ENCODE data around the gene CTNND2.

DNA sequence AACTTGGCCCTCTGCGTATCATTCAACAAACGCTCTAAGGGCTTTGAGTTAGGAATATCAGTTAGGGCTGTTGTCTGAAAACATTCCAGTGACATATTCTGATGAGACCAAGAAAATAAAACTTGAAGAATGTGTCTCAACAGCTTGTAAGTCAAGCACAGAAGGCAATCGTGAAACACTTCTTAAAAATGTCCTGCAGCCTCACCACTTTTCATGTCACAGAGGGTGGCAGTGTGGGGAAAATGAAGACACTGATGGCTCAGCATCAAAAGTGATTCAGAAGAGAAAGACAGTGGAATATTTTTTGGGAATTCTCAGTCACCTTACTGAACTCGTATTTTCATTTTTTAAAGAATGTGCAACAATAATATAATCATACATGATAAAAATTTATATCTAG is 247.3 kb downstream of the CTNND2 start:
- TF ChIP-seq, protein P1, sequence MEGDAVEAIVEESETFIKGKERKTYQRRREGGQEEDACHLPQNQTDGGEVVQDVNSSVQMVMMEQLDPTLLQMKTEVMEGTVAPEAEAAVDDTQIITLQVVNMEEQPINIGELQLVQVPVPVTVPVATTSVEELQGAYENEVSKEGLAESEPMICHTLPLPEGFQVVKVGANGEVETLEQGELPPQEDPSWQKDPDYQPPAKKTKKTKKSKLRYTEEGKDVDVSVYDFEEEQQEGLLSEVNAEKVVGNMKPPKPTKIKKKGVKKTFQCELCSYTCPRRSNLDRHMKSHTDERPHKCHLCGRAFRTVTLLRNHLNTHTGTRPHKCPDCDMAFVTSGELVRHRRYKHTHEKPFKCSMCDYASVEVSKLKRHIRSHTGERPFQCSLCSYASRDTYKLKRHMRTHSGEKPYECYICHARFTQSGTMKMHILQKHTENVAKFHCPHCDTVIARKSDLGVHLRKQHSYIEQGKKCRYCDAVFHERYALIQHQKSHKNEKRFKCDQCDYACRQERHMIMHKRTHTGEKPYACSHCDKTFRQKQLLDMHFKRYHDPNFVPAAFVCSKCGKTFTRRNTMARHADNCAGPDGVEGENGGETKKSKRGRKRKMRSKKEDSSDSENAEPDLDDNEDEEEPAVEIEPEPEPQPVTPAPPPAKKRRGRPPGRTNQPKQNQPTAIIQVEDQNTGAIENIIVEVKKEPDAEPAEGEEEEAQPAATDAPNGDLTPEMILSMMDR (tag by site-specific recombination; IDR thresholded peaks at IDR 0.05), result no peak
- TF ChIP-seq, protein P2, sequence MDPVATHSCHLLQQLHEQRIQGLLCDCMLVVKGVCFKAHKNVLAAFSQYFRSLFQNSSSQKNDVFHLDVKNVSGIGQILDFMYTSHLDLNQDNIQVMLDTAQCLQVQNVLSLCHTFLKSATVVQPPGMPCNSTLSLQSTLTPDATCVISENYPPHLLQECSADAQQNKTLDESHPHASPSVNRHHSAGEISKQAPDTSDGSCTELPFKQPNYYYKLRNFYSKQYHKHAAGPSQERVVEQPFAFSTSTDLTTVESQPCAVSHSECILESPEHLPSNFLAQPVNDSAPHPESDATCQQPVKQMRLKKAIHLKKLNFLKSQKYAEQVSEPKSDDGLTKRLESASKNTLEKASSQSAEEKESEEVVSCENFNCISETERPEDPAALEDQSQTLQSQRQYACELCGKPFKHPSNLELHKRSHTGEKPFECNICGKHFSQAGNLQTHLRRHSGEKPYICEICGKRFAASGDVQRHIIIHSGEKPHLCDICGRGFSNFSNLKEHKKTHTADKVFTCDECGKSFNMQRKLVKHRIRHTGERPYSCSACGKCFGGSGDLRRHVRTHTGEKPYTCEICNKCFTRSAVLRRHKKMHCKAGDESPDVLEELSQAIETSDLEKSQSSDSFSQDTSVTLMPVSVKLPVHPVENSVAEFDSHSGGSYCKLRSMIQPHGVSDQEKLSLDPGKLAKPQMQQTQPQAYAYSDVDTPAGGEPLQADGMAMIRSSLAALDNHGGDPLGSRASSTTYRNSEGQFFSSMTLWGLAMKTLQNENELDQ (tag by site-specific recombination; IDR thresholded peaks at IDR 0.05; ENCODE audit: low read depth), result no peak
- TF ChIP-seq, protein P3, sequence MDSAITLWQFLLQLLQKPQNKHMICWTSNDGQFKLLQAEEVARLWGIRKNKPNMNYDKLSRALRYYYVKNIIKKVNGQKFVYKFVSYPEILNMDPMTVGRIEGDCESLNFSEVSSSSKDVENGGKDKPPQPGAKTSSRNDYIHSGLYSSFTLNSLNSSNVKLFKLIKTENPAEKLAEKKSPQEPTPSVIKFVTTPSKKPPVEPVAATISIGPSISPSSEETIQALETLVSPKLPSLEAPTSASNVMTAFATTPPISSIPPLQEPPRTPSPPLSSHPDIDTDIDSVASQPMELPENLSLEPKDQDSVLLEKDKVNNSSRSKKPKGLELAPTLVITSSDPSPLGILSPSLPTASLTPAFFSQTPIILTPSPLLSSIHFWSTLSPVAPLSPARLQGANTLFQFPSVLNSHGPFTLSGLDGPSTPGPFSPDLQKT (IDR thresholded peaks at IDR 0.05; ENCODE audit: borderline replicate concordance, low read depth, low read length), result no peak
- TF ChIP-seq, protein P4, sequence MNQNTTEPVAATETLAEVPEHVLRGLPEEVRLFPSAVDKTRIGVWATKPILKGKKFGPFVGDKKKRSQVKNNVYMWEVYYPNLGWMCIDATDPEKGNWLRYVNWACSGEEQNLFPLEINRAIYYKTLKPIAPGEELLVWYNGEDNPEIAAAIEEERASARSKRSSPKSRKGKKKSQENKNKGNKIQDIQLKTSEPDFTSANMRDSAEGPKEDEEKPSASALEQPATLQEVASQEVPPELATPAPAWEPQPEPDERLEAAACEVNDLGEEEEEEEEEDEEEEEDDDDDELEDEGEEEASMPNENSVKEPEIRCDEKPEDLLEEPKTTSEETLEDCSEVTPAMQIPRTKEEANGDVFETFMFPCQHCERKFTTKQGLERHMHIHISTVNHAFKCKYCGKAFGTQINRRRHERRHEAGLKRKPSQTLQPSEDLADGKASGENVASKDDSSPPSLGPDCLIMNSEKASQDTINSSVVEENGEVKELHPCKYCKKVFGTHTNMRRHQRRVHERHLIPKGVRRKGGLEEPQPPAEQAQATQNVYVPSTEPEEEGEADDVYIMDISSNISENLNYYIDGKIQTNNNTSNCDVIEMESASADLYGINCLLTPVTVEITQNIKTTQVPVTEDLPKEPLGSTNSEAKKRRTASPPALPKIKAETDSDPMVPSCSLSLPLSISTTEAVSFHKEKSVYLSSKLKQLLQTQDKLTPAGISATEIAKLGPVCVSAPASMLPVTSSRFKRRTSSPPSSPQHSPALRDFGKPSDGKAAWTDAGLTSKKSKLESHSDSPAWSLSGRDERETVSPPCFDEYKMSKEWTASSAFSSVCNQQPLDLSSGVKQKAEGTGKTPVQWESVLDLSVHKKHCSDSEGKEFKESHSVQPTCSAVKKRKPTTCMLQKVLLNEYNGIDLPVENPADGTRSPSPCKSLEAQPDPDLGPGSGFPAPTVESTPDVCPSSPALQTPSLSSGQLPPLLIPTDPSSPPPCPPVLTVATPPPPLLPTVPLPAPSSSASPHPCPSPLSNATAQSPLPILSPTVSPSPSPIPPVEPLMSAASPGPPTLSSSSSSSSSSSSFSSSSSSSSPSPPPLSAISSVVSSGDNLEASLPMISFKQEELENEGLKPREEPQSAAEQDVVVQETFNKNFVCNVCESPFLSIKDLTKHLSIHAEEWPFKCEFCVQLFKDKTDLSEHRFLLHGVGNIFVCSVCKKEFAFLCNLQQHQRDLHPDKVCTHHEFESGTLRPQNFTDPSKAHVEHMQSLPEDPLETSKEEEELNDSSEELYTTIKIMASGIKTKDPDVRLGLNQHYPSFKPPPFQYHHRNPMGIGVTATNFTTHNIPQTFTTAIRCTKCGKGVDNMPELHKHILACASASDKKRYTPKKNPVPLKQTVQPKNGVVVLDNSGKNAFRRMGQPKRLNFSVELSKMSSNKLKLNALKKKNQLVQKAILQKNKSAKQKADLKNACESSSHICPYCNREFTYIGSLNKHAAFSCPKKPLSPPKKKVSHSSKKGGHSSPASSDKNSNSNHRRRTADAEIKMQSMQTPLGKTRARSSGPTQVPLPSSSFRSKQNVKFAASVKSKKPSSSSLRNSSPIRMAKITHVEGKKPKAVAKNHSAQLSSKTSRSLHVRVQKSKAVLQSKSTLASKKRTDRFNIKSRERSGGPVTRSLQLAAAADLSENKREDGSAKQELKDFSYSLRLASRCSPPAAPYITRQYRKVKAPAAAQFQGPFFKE (tag by site-specific recombination; IDR thresholded peaks at IDR 0.05; ENCODE audit: borderline replicate concordance), result no peak
- TF ChIP-seq, protein P5, sequence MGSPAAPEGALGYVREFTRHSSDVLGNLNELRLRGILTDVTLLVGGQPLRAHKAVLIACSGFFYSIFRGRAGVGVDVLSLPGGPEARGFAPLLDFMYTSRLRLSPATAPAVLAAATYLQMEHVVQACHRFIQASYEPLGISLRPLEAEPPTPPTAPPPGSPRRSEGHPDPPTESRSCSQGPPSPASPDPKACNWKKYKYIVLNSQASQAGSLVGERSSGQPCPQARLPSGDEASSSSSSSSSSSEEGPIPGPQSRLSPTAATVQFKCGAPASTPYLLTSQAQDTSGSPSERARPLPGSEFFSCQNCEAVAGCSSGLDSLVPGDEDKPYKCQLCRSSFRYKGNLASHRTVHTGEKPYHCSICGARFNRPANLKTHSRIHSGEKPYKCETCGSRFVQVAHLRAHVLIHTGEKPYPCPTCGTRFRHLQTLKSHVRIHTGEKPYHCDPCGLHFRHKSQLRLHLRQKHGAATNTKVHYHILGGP (tag by site-specific recombination; IDR thresholded peaks at IDR 0.05), result no peak
- TF ChIP-seq OVOL3 (tag by site-specific recombination; IDR thresholded peaks at IDR 0.05) (no peak), PRDM1 (tag by site-specific recombination; IDR thresholded peaks at IDR 0.05) (no peak), ZNF510 (tag by site-specific recombination; IDR thresholded peaks at IDR 0.05; ENCODE audit: insufficient replicate concordance) (no peak), KLF1 (tag by site-specific recombination; IDR thresholded peaks at IDR 0.05) (no peak)
